Nucleus accumbens (tissue), 56 donors: ENCODE data around the gene RNF212B.
A peak's percentile ranks its signal among the peaks of the same experiment; 100 is the strongest.

Experiments used
- DNase-seq, 56 donors: peaks; one replicate each; lab custom pipeline; 2025; lab: John Stamatoyannopoulos, UW

Gene RNF212B

GRCh38 chr14:23286902-23287479 lies 49.3 kb downstream of the RNF212B start:
- DNase-seq: no peak

- peak in 34 of 56 donors; percentile 6 to 60 (median 26) for DNase-seq
These were observed 57.2 kb downstream of the RNF212B start for GRCh38 chr14:23294734-23295561.

GRCh38 chr14:23296012-23296777 lies 58.5 kb downstream of the RNF212B start:
- DNase-seq: no peak

GRCh38 chr14:23297096-23297495 lies 59.4 kb downstream of the RNF212B start:
- DNase-seq: no peak

GRCh38 chr14:23297611-23298277 lies 60.0 kb downstream of the RNF212B start:
- no peak for DNase-seq

- peak in 8 of 56 donors; percentile 12 to 43 (median 28) for DNase-seq
These were observed 61.6 kb downstream of the RNF212B start for GRCh38 chr14:23299211-23299957.

GRCh38 chr14:23299986-23300686 lies 62.4 kb downstream of the RNF212B start:
- peak in 1 of 56 donors; percentile 18 for DNase-seq

- DNase-seq: peak in 19 of 56 donors; percentile 17 to 68 (median 48)
These were observed 63.0 kb downstream of the RNF212B start for GRCh38 chr14:23300687-23301223.

- DNase-seq: peak; percentile 78 to 100 (median 98)
These were observed 63.7 kb downstream of the RNF212B start for GRCh38 chr14:23301288-23301968.

GRCh38 chr14:23301969-23302289 lies 64.2 kb downstream of the RNF212B start:
- no peak for DNase-seq

- DNase-seq: peak in 46 of 56 donors; percentile 22 to 82 (median 66)
These were observed 64.8 kb downstream of the RNF212B start, which contains the start of gene PPP1R3E for GRCh38 chr14:23302290-23303225. PPP1R3E (minus strand) TSS chr14:23302859; CDS start chr14:23302576, 283 bp downstream.

- peak in 55 of 56 donors; percentile 53 to 93 (median 87) for DNase-seq
These were observed 68.8 kb downstream of the RNF212B start, which contains the start of gene BCL2L2 for GRCh38 chr14:23306412-23307145. BCL2L2 (plus strand) TSS chr14:23306833; CDS start chr14:23307768, 935 bp downstream.

GRCh38 chr14:23307146-23307530 lies 69.4 kb downstream of the RNF212B start:
- DNase-seq: no peak

GRCh38 chr14:23307687-23308644 lies 70.2 kb downstream of the RNF212B start:
- no peak for DNase-seq
